IMR-90 (cell line): Measurements from ENCODE around the gene EML1. TPM values are rescaled to one million over a fixed set of nuclear protein-coding genes. Genes with fewer than 3 reads are reported as not detected.

Source experiments
- ATAC-seq: fragments of 200-7000 bp; cut with Tn5 transposase; 2 replicates; pipeline ENCODE4 v1.9.1; 2020; ENCODE audit warnings: low read depth, mild to moderate bottlenecking, moderate library complexity
- BruUV-seq: library from RNA; stranded (reverse); fragments of 400-500 nt; replicated peaks from 2 replicates; lab custom pipeline; 2021; lab: Mats Ljungman, UMichigan
- CTCF ChIA-PET: fragments of 300-600 bp; formaldehyde crosslinking; extraction: SDS; loops from one replicate; lab custom pipeline; 2021; ENCODE audit warnings: antibody characterized with exemption; lab: Yijun Ruan, JAX
- POLR2A ChIA-PET: fragments of 300-600 bp; sonication (Branson Sonifier 250); formaldehyde crosslinking; loops from one replicate; lab custom pipeline; 2022; ENCODE audit warnings: antibody characterized with exemption; ENCODE audit not compliant: unreplicated experiment; lab: Charles Lee
- DNase-seq: peaks from one replicate; pipeline ENCODE4 v3.0.0; 2013
- H2AFZ ChIP-seq: replicated peaks from 2 replicates; pipeline ENCODE3; 2013; ENCODE audit warnings: low read length, mild to moderate bottlenecking; ENCODE audit not compliant: poor library complexity
- H2AK5ac ChIP-seq: 2 replicates; pipeline ENCODE4 v1.6.1; 2013; ENCODE audit warnings: low read depth, low read length, inconsistent platforms
- H2AK9ac ChIP-seq: replicated peaks from 2 replicates; pipeline ENCODE3; 2013; ENCODE audit warnings: mild to moderate bottlenecking, low read depth, low read length, moderate library complexity; ENCODE audit not compliant: poor library complexity
- H2BK120ac ChIP-seq: 2 replicates; pipeline ENCODE4 v1.6.1; 2013; ENCODE audit warnings: low read depth, low read length, inconsistent platforms
- H2BK15ac ChIP-seq: 3 replicates; pipeline ENCODE4 v1.6.1; 2013; ENCODE audit warnings: low read depth, low read length, inconsistent platforms
- H2BK20ac ChIP-seq: 2 replicates; pipeline ENCODE4 v1.6.1; 2013; ENCODE audit warnings: low read depth, mild to moderate bottlenecking, inconsistent platforms, low read length, moderate library complexity
- H2BK5ac ChIP-seq: 2 replicates; pipeline ENCODE4 v1.6.1; 2013; ENCODE audit warnings: mild to moderate bottlenecking, low read depth, low read length, inconsistent platforms; ENCODE audit not compliant: poor library complexity, severe bottlenecking
- H3K14ac ChIP-seq: replicated peaks from 2 replicates; pipeline ENCODE4 v1.6.1; 2013; ENCODE audit warnings: low read depth, low read length, inconsistent platforms
- H3K18ac ChIP-seq: 2 replicates; pipeline ENCODE4 v1.6.1; 2013; ENCODE audit warnings: low read depth, low read length, control low read depth
- H3K23ac ChIP-seq: 2 replicates; pipeline ENCODE4 v1.6.1; 2013; ENCODE audit warnings: low read depth, low read length, inconsistent platforms
- H3K27ac ChIP-seq: 2 replicates; pipeline ENCODE4 v1.5.1; 2013; ENCODE audit warnings: mild to moderate bottlenecking, control low read depth, low read length; ENCODE audit not compliant: insufficient read depth
- H3K27me3 ChIP-seq: 2 replicates; pipeline ENCODE4 v1.6.1; 2013; ENCODE audit warnings: low read length; ENCODE audit not compliant: control insufficient read depth, insufficient read depth
- H3K36me3 ChIP-seq: 2 replicates; pipeline ENCODE4 v1.6.1; 2013; ENCODE audit warnings: low read length, mixed read lengths; ENCODE audit not compliant: control insufficient read depth, insufficient read depth
- H3K4ac ChIP-seq: 2 replicates; pipeline ENCODE4 v1.6.1; 2013; ENCODE audit warnings: low read depth, low read length, inconsistent platforms
- H3K4me1 ChIP-seq: 2 replicates; pipeline ENCODE4 v1.6.1; 2013; ENCODE audit warnings: low read length, mixed read lengths; ENCODE audit not compliant: control insufficient read depth, insufficient read depth
- H3K4me2 ChIP-seq: 2 replicates; pipeline ENCODE4 v1.6.1; 2013; ENCODE audit warnings: low read depth, mild to moderate bottlenecking, control low read depth, low read length, moderate library complexity
- H3K4me3 ChIP-seq: 2 replicates; pipeline ENCODE4 v1.5.1; 2013; ENCODE audit warnings: low read depth, mild to moderate bottlenecking, control low read depth, low read length, moderate library complexity; ENCODE audit not compliant: insufficient read depth
- H3K56ac ChIP-seq: 2 replicates; pipeline ENCODE4 v1.6.1; 2013; ENCODE audit warnings: low read length, inconsistent platforms; ENCODE audit not compliant: insufficient read depth; ENCODE audit errors: extremely low read depth
- H3K79me1 ChIP-seq, 2 experiments: 2 replicates each; pipeline ENCODE4 v1.6.1; 2013; ENCODE audit warnings: low read length in 2 of 2, inconsistent platforms in 1 of 2, low read depth in 1 of 2
- H3K9ac ChIP-seq: 2 replicates; pipeline ENCODE4 v1.6.1; 2013; ENCODE audit warnings: low read depth, low read length, control low read depth
- H3K9me1 ChIP-seq: 2 replicates; pipeline ENCODE4 v1.6.1; 2013; ENCODE audit warnings: low read length, inconsistent platforms; ENCODE audit not compliant: insufficient read depth
- H3K9me3 ChIP-seq: 2 replicates; pipeline ENCODE4 v1.6.1; 2013; ENCODE audit warnings: low read length; ENCODE audit not compliant: control insufficient read depth, insufficient read depth
- H4K20me1 ChIP-seq: 2 replicates; pipeline ENCODE4 v1.6.1; 2013; ENCODE audit warnings: low read length, inconsistent platforms; ENCODE audit not compliant: insufficient read depth
- H4K5ac ChIP-seq: 2 replicates; pipeline ENCODE4 v1.6.1; 2013; ENCODE audit warnings: mild to moderate bottlenecking, low read depth, low read length, control low read depth
- H4K8ac ChIP-seq, 2 experiments: 2 replicates each; pipeline ENCODE4 v1.6.1; 2013; ENCODE audit warnings: low read depth in 2 of 2, low read length in 2 of 2, control low read depth in 1 of 2, inconsistent platforms in 1 of 2
- H4K91ac ChIP-seq: 2 replicates; pipeline ENCODE4 v1.6.1; 2013; ENCODE audit warnings: low read depth, low read length, inconsistent platforms; ENCODE audit not compliant: insufficient read depth
- BHLHE40 ChIP-seq: fragments of 150-350 bp; IDR thresholded peaks from 2 replicates; pipeline ENCODE4 v1.6.1; 2016; ENCODE audit warnings: mild to moderate bottlenecking, low read depth, low read length
- CEBPB ChIP-seq: IDR thresholded peaks from 2 replicates; pipeline ENCODE4 v1.6.1; 2012; ENCODE audit warnings: low read depth, low read length, improper control_type of control experiment
- CHD1 ChIP-seq: IDR thresholded peaks from 2 replicates; pipeline ENCODE4 v1.6.1; 2012; ENCODE audit warnings: low read depth, low read length, improper control_type of control experiment
- CTCF ChIP-seq: conservative IDR thresholded peaks from 2 replicates; pipeline ENCODE4 v1.5.1; 2012; ENCODE audit warnings: mild to moderate bottlenecking, low read depth, low read length, improper control_type of control experiment
- ELK1 ChIP-seq: fragments of 150-350 bp; IDR thresholded peaks from 2 replicates; pipeline ENCODE4 v1.6.1; 2016; ENCODE audit warnings: low read depth, mild to moderate bottlenecking, low read length, moderate library complexity, borderline replicate concordance
- FOS ChIP-seq: fragments of 150-350 bp; IDR thresholded peaks from 2 replicates; pipeline ENCODE4 v1.6.1; 2016; ENCODE audit warnings: low read depth, low read length
- MAFK ChIP-seq: IDR thresholded peaks from 2 replicates; pipeline ENCODE4 v1.6.1; 2012; ENCODE audit warnings: low read depth, low read length, improper control_type of control experiment
- MAZ ChIP-seq: IDR thresholded peaks from 2 replicates; pipeline ENCODE4 v1.6.1; 2012; ENCODE audit warnings: low read depth, mild to moderate bottlenecking, low read length, improper control_type of control experiment, moderate library complexity, borderline replicate concordance
- MXI1 ChIP-seq: IDR thresholded peaks from 2 replicates; pipeline ENCODE4 v1.6.1; 2012; ENCODE audit warnings: low read depth, mild to moderate bottlenecking, low read length, moderate library complexity, borderline replicate concordance
- NFE2L2 ChIP-seq: fragments of 150-350 bp; IDR thresholded peaks from 2 replicates; pipeline ENCODE4 v1.6.1; 2016; ENCODE audit warnings: low read depth, mild to moderate bottlenecking, low read length
- POLR2A ChIP-seq: IDR thresholded peaks from 2 replicates; pipeline ENCODE4 v1.6.1; 2012; ENCODE audit warnings: mild to moderate bottlenecking, low read depth, low read length
- RAD21 ChIP-seq: IDR thresholded peaks from 2 replicates; pipeline ENCODE4 v1.6.1; 2012; ENCODE audit warnings: low read length, improper control_type of control experiment
- RCOR1 ChIP-seq: IDR thresholded peaks from 2 replicates; pipeline ENCODE4 v1.6.1; 2012; ENCODE audit warnings: mild to moderate bottlenecking, low read length, improper control_type of control experiment; ENCODE audit not compliant: insufficient replicate concordance
- RFX5 ChIP-seq: IDR thresholded peaks from 2 replicates; pipeline ENCODE4 v1.8.0; 2012; ENCODE audit warnings: low read depth, mild to moderate bottlenecking, low read length, moderate library complexity
- SMC3 ChIP-seq: fragments of 150-350 bp; IDR thresholded peaks from 2 replicates; pipeline ENCODE4 v1.6.1; 2016; ENCODE audit warnings: low read depth, mild to moderate bottlenecking, antibody characterized with exemption, low read length, moderate library complexity
- USF2 ChIP-seq: fragments of 150-350 bp; IDR thresholded peaks from 2 replicates; pipeline ENCODE4 v1.6.1; 2017; ENCODE audit warnings: mild to moderate bottlenecking, antibody characterized with exemption, low read length, low read depth
- dilution Hi-C: fragments of 300-500 bp; cut with HindIII; formaldehyde crosslinking; loops from one replicate; pipeline ENCODE4 v1.14.3; 2018; ENCODE audit warnings: low sequenced_read_pairs; ENCODE audit not compliant: unreplicated experiment
- in situ Hi-C: fragments of 300-500 bp; cut with MboI; formaldehyde crosslinking; loops from 3 replicates; pipeline ENCODE4 v1.14.3; 2019; ENCODE audit warnings: low sequenced_read_pairs, inconsistent platforms, mixed read lengths
- intact Hi-C: fragments of 100-400 bp; cut with micrococcal nuclease; formaldehyde crosslinking; loops from 2 replicates; pipeline ENCODE4 v1.10.0; 2022
- polyA plus RNA-seq, 3 experiments: library from polyadenylated mRNA; depleted of rRNA; stranded (reverse); fragments of >200 nt; gene quantifications; 2 replicates each; pipeline ENCODE4 v1.2.3, GENCODE V29; 2012; ENCODE audit warnings: low replicate concordance in 1 of 3
- total RNA-seq: library from RNA; depleted of rRNA; stranded (reverse); fragments of >200 nt; gene quantifications from 2 replicates; pipeline ENCODE4 v1.2.3, GENCODE V29; 2012

EML1 gene
- total and polyA plus RNA-seq, 2 of the 4 experiments (the other 2 are of a cell fraction): 14.0 to 42.3 TPM

GRCh38 chr14:99902925-99903324 is 109.7 kb downstream of the EML1 start:
- Histone ChIP-seq H2BK15ac (no peak overlapping the region), H3K27ac (no peak overlapping the region), H3K9me3 (no peaks in the 10 kb centered on the region), H4K5ac (no peak overlapping the region), H3K79me1 (no peaks in the 10 kb centered on the region), H3K18ac (no peak overlapping the region), H3K9ac (no peak overlapping the region), H4K20me1 (no peaks in the 10 kb centered on the region), H3K4ac (no peak overlapping the region), H2AK5ac (no peak overlapping the region), H2BK120ac (no peak overlapping the region), H3K4me3 (no peak overlapping the region), H3K56ac (no peak overlapping the region), H2AK9ac (no peak overlapping the region), H3K14ac (no peak overlapping the region), H2BK5ac (no peak overlapping the region), H4K8ac (no peak overlapping the region), H2AFZ (no peak overlapping the region), H3K9me1 (0 out of 2 replicates have a peak, but pooled peaks cover 3% of the 10 kb centered on the region), H3K23ac (no peak overlapping the region), H2BK20ac (no peak overlapping the region), H4K91ac (no peak overlapping the region), H3K4me1 (no peaks in the 10 kb centered on the region), H3K27me3 (no peaks in the 10 kb centered on the region), H3K4me2 (no peak overlapping the region), H3K36me3 (peaks cover 25% of the 10 kb centered on the region)
- TF ChIP-seq MXI1 (no peak), CTCF (no peak), FOS (no peak), MAZ (no peak), ELK1 (no peak), RFX5 (no peak), SMC3 (no peak), BHLHE40 (no peak), RCOR1 (no peak), CEBPB (no peak), CHD1 (no peak), USF2 (no peak), POLR2A (no peak), MAFK (no peak), RAD21 (no peak), NFE2L2 (no peak)
- dilution Hi-C loops: no loop called here
- BruUV-seq: no TSS peak
- DNase-seq (no peak), ATAC-seq (no peak)
- ChIA-PET POLR2A (no interaction called here), CTCF (no interaction called here)
- in situ Hi-C loops: loop anchor here (10.0 kb wide), 1 partner anchor 378 kb away; no protein-coding TSS in a partner anchor
- intact Hi-C loops: no loop called here
